GM21367 (cell line): ENCODE measurements around the gene LIX1L.
A peak's percentile ranks its signal among the peaks of the same experiment; 100 is the strongest.

Source experiments
- ATAC-seq: cut with Tn5 transposase; IDR thresholded peaks from one replicate; pipeline ENCODE4 v1.9.1; 2021; ENCODE audit not compliant: unreplicated experiment

The LIX1L gene

DNA sequence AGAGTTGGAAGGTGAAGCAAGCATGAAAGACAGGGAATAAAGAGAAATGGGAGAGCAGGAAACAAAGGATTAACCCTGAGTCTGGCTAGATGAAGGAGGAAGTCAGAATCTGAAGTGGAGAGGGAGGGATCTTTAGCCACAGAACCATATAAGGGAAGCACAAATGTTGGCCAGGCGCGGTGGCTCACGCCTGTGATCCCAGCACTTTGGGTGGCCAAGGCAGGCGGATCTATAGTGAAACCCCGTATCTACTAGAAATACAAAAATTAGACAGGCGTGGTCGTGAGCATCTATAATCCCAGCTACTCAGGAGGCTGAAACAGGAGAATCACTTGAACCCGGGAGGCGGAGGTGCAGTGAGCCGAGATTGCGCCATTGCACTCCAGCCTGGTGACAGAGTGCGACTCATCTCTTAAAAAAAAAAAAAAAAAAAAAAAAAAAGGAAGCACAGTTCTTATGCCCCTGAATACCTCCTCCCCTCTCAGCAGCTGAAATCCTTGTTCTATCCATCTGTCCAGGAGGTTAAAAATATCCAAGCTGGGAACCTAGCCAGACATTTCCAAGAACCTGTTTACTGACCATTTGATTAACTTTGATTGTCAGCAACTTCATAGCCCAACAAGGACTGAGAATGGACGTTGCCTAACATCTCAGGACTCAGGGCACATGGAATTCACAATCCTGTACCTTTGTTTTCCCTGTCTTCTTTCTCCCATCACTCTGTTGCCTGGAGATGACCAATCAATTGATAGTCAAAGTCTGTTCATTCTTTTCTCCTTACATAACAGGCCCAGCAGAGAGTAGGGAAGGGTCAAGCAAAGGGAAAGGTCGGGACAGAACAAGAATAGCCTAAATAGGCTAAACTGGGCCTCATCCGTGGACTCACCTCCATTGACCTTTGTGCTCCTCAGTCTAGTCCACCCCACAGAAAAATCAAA is 28.0 kb upstream of the LIX1L start:
- no peak for ATAC-seq

DNA sequence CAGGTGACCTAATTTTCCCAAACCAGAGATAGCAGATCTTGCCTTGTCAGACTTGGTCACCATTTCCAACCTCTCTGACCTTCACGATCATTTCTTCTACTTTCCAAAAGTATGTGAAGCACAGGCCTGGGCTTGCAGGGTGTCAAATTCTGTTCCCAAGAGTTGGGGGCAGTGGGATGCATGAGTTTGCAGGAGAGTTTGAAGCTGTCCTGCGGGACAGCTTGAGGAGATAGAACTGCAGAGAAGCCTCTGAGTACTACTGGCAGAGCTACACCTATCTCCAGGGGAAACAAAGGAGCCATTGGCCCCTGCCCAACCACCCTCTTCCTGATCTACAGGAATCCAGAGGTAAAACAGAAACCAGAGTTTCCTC is 27.3 kb upstream of the LIX1L start:
- no peak for ATAC-seq

DNA sequence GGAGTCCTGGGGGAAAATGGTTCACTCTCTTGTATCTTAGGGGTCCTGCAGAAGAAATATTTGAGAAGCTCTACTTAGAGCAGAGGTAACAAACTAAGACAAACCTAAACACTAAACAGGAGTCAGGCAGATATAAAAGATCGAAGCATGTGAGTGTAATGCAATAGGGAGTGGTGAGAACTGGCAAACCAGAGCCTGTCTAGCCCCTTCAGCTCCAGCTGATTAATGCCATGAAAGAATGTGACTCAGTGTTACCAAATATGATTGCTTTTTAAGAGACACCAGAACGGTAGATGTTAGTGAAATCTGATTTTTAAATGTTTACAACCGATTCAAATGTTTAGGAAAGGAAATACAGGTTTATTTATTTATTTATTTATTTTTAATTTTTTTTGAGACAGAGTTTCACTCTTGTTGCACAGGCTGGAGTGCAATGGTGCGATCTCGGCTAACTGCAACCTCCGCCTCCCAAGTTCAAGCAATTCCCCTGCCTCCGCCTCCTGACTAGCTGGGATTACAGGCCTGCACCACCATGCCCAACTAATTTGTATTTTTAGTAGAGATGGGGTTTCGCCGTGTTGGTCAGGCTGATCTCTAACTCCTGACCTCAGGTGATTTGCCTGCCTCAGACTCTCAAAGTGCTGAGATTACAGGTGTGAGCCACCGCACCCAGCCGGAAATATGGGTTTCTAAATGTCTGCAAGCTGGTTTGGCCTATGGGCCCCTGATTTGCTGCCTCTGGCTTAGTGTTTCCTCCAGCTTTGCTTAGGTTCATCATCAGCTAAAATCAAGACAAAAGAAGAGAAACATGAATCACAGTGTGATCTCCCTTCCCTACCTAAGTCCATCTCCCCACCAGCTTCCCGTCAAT is 26.4 kb upstream of the LIX1L start:
- ATAC-seq = no peak

DNA sequence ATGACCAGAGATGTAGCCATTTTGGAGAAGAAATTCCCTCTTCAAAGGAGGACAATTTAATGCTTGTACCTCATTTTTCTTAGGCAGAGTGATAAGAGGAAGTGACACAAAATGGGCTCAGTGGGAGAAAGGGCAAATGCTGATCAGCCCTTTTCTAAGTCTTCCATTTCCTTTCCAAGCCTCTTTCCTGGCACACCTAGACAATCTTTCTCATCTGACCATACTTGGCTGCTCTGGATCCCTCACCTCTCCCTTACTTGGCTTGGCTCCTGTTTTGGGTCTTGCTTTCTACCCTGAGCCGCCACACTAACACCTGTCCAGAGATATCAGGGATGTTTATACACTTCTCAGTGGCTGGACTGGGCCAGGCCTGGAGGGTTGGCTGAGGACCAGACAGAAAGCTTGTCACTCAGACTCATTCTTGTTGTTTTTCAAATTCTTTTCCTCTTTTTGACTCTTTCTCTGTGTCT is 25.4 kb upstream of the LIX1L start:
- ATAC-seq = no peak

DNA sequence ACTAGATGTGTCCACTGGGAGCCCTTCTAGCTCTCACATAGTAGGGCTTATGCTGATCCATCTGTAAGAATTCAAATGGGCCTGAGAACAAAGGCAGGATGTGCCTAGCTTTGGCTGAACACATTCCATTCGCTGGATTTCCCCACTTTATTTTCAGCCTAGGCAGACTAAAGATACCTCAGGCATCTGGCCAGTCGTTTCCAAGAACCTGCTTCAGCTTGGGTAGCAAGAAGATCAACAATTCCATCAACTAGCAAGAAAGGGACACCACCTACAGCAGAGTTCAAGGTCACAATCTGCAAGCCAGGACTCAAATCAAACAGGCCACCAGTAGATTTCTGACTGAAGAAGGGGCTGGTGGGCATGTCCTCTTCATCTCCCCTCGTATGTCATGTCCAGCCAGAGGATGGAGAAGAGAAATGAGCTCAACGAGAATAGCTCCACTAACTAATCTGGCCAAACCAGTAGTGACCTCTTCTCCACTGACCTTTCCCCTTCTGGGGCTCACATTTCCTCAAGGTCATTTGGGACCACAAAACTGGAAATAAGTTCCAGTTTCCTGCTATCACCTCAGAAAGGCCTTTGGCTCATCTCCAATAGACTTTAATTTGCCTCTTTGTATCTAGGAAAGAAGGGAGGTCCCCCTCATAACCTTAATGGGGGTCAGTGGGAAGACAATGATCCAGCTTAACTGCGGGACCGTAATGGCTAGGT is 24.4 kb upstream of the LIX1L start:
- ATAC-seq = no peak

DNA sequence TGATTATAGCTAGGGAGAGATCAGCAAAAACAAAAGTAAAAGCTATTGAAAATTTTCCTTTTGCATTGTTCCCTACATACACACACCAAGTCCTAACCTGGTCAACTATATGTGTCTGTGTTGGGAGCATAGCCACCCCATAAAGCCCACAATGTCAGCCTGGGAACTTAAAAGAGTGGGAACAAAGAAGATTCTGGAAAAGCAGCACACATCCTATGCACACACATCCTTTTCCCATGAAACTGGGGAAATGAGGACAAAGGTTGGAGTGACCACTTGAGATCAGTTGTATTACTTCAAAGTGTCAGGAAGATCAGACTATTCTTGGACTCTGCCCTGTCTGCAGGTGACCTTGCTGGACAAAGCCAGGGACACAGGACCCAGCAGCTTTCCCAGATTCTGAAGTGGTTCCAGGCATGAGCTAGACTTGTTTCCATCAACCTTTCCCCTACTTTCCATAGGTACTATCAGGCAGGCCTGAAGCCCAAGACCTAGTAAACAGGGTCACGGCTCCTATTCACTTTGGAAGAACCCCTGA is 22.7 kb upstream of the LIX1L start:
- ATAC-seq = no peak

DNA sequence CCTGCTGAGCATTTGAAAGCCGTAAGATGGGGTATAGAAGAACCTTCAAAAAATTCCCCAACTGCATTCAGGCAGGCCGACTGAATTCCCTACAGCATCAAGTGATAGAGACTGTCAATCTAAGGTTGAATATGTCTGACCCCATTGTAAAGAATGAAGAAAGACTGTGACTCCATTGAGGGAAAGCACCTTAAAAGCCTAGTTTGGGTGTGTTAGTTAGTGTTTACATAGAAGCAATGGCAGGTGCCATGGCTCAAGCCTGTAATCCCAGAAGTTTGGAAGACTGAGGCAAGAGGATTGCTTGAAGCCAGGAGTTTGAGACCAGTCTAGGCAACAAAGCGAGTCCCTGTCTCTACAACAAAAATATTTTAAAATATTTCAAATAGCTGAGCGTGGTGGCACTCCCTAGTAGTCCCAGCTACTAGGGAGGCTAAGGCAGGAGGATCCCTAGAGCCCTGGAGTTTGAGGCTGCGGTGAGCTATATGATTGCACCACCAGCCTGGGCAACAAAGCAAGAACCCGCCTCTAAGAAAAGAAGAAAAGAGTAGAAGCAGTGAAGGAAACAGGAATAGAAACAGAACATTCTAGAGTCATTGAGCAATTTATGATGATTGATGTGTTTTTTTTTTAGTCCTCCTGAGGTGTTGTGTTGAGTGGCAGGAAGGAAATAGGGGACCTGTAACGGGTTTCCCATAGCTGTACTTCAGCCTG is 22.1 kb upstream of the LIX1L start:
- no peak for ATAC-seq

DNA sequence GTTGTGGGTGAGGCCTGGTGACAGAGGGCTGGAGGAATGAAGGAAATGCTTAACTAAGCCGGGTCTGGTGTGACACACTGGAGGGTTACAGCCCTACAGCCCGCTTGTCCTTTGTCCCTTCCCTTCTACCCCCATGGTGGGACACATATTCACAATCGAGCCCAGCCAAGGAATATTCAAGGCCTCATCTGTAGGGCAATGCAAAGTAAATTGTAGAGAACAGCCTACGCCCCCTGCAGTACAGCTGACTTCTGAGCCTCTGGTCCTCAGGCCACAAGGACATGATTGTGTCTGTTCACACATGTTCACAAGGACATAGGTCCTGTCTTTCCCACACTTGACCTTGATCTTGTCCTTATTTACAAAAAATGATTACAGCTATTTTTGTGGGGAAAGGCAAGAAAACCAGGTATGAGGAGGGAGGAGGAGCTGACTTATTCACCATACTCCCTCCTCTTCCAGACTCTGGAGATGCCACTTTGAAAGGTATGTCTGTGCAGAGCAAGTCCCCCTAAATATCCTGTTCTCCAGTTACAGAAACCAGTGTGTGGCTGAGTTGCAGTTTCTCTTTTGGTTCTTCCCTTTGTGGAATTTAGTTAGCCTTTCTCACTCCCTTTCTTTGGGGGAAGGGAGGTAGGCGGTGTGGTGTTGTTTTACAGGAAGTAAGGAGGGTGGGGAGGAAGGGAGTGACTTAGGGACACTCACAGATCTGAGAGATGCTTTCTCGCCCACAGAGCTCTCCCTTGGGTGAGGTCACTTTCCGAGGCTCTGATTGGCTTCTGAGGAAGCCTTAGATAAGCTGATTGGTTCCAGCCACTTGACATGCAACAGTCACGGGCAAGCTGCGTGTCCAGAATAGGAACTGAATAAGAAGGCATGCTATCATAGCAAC is 21.3 kb upstream of the LIX1L start:
- peak; percentile 83 for ATAC-seq

DNA sequence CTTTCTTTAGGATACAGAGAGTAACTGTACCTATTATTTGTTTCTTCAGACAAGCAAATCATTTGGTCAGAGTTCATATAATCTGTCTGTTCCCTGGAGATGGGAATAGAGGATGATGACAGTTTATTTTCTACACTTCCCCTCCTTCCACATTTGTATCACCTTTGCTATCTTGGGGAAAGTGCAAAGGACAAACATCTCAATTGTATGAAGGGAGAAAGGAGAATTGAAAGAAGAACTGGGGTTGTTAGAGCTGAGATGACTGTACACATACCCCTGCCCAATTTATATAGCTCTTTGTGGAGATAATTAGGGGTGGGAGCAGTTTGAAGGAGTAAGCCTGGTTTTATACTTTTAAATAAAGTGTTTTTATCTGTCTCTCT is 20.6 kb upstream of the LIX1L start:
- no peak for ATAC-seq

DNA sequence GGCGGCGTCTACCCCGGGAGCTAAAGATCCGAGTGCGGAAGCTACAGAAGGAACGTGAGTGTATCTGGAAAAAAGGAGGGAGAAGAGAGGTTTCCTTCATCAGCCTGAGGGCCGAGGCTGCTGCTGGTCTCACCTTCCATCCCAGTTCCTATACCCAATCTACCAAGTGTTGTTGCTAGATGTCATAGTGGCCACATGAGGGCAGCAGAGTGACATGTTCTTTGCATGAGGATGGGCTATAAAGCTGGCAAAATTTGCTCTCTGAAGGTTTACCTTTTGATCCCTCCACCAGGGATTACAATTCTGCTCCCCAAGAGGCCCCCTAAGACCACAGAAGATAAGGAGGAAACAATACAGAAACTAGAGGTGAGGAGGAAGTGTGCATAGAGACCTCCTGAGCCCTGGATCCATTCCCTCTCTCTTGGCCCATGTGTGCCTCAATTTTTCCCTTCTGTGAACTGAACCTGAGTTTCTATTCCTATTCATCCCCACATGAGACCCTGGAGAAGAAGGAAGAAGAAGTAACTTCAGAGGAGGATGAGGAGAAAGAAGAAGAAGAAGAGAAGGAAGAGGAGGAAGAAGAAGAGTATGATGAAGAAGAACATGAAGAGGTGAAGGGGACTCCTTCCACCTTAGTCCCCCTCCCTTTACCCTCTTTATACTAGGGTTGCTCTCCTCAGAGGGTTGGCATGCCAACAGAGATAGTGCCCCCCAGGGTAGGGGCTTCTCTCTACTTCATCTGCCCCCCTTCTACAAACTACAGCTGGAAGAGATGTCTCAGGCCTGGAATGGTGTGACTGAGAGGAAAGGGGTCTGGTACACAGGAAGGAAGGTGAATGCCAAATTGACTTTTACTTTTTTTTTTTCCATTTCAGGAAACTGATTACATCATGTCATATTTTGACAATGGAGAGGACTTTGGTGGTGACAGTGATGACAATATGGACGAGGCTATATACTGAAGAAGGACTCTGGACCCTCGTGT is 20.0 kb upstream of the LIX1L start:
- ATAC-seq = no peak

DNA sequence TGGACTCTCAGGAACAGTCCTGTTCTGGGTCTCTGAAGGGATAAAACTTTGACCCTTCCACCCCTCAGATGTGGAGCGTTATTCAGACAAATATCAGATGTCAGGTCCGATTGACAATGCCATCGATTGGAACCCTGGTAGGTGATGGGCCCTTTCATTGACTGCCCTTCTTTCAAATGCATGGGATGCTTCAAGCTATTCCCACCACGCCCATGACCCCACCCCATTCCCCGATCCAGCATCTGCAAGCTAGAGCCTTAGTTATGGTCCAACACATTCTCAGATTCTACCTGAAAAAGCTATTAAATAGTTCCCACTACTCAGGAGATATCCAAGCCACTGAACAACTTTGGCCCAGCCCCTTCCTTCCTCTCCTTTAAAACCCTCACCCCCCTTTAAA is 19.2 kb upstream of the LIX1L start:
- no peak for ATAC-seq

DNA sequence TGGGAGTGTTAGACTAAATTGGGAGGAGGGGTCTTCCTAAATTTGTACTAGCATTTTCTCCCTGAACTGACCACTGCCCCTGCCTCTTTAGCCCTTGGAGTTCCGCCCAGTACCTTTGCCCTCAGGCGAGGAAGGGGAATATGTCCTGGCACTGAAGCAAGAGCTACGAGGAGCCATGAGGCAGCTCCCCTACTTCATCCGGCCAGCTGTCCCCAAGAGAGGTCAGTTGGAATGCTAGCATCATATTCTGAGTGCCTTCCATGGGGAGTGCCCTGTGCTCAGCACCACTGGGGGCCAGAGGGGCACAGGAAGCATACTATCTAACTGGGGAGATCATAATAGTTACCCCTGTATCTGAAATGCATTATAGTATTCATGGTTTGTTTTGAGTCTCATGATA is 17.4 kb upstream of the LIX1L start:
- ATAC-seq = no peak

DNA sequence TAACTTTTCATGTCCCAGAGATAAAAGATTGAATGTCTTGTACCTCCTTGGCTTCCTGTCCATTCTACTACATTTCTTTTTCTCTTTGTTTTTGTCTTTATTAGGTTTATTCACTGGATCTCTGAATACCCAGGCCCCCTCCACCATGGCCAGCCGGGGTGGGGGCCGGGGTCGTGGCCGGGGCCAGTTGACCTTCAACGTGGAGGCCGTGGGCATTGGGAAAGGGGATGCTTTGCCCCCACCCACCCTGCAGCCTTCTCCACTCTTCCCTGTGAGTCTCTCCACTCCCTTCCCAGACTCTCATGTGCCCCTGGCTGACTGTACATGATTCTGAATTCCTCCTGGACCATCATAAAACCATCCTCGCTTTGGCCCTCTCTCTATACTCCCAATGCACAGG is 16.9 kb upstream of the LIX1L start:
- ATAC-seq = no peak

DNA sequence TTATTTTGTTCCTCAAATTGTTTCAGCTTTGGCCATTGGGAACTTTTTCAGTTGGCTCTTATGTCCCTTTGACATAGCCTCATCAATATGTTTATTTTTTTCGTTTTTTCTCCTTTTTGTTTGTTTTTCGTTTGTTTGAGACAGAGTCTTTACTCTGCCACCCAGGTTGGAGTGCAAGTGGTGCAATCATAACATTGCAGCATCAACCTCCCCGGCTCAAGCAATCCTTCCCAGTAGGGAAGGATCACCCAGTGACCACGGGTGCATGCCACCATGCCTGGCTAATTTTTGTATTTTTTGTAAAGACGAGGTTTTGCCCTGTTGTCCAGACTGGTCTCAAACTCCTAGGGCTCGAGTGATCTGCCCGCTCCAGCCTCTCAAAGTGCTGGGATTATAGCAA is 14.8 kb upstream of the LIX1L start:
- no peak for ATAC-seq

DNA sequence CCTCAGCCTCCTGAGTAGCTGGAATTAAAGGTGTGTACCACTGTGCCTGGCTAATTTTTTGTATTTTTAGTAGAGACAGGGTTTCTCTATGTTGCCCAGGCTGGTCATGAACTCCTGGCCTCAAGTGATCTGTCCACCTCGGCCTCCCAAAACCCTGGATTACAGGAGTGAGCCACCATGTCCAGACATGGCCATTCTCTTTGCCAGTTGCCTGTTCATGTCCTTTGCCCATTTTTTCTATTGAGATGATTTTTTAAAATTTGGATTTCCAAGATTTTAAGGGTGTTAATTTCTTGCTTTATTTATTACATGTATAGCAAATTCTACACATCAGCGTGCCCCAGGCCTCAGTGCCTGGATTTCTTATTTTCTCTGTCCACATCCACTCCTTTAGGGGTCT is 9.5 kb upstream of the LIX1L start:
- ATAC-seq = no peak

DNA sequence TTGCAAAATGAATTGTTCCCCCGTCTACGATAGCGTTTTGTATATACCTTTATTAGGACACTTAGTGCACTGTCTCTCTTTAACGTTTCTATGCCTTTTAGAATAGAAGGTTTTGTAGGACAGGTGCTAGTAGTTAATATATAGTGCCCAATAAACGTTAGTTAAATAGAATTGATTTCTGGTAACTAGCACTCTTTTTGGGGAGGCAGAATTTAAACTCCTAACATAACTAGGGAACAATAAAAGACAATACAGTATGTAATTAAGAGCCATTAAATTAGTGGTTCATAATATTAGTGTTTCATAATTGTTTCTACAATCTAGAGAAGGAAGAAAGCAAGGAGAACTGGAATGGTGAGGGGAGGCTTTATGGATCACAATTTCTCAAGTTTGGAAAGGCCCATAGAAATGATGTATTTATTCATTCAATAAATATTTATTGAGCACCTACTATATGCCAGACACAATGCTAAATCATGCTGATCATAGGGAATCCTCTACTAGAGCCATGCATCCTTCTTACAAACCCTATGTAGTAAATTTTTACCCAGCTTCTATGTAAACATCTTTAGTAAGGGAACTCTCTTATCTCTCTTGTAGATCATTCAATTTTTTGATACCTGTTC is 7.4 kb upstream of the LIX1L start:
- ATAC-seq = no peak

DNA sequence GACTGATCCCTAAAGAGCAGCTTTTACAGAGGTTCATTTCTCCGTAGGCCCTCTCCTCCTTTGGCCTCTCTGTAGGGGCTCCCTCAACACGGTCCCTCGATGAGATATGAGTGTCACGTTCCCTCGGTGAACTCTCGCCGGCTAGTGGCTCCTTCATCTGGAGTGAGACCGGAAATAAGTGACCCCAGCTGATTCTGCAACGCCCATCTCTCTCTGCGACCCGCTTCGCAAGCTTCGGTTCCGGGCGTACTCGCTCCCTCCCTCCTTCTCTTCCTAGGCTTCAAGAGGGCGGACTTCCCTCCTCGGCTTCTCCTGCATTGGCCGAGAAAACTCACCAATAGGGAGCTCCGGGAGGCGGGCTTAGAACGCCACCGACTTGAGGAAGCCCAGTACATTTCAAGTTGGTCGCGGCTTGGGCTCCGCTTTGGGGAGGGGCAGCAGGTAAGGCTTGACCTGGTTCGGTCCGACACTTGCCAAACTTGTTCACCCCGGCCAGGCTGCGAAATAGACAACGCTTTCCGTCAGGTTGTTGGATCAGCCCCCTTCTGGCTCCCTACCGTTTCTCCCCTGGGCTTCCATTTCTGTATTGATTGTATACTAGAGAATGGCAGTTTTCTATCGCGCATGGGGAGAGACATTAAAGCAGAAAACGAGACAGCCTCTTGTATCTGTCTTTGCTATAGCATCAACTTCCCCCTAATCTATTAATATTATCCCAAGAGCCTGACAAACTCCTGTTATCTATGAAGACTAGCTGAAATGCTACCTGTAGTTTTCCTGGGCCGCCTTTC is 6.7 kb upstream of the LIX1L start, which contains the start of the genes ANKRD34A and POLR3GL:
Gene ANKRD34A, minus strand, starts transcription at position 248 of the 791 bp plus-strand sequence. CDS start 2,816 bp downstream, outside the sequence.
Gene POLR3GL, plus strand, starts transcription at position 363 of the 791 bp plus-strand sequence. CDS start 10,176 bp downstream, outside the sequence.
- ATAC-seq = peak; percentile 88
